Transverse colon (tissue), 4 donors: ENCODE data around the gene SPACDR. TPM values are rescaled to one million over a fixed set of nuclear protein-coding genes. Genes with fewer than 3 reads are reported as not detected.
"Not testable (repeated sequence)": the region's sequence is repeated elsewhere in the genome, so short reads cannot be mapped to it uniquely, and the experiment has no call there.

Source experiments
- DNase-seq: peaks from one replicate; pipeline ENCODE4 v3.0.0-alpha.2; 2019
- H3K27ac ChIP-seq, 4 donors: fragments of 200-600 bp; sonication (generic); 2 replicates each; pipeline ENCODE4 v1.5.1; 2016 to 2018; ENCODE audit warnings: inconsistent platforms in 4 of 4
- H3K27me3 ChIP-seq: fragments of 200-600 bp; sonication (generic); 2 replicates; pipeline ENCODE4 v1.5.1; 2017; ENCODE audit warnings: inconsistent platforms
- H3K36me3 ChIP-seq, 4 donors: fragments of 200-600 bp; sonication (generic); 2 replicates each; pipeline ENCODE4 v1.5.1; 2017 to 2019; ENCODE audit warnings: inconsistent platforms in 4 of 4
- H3K4me1 ChIP-seq, 4 donors: fragments of 200-600 bp; sonication (generic); 2 replicates each; pipeline ENCODE4 v1.5.1; 2017 to 2020; ENCODE audit warnings: inconsistent platforms in 4 of 4
- H3K4me3 ChIP-seq, 4 donors: fragments of 200-600 bp; sonication (generic); 1 replicate in 1 of 4; 2 replicates in 3 of 4; pipeline versions ENCODE4 v1.5.1 to v1.6.1; 2017 to 2019; ENCODE audit warnings: inconsistent platforms in 4 of 4
- H3K9me3 ChIP-seq, 2 donors: fragments of 200-600 bp; sonication (generic); 2 replicates each; pipeline ENCODE4 v1.5.1; 2017 to 2019; ENCODE audit warnings: inconsistent platforms in 2 of 2
- CTCF ChIP-seq, 5 experiments: fragments of 200-600 bp in 3 of 5; fragments of 450-650 bp in 2 of 5; sonication (generic) in 3 of 5; IDR thresholded peaks; 1 replicate in 2 of 5; 2 replicates in 3 of 5; pipeline ENCODE4 v1.5.1; 2016 to 2017; ENCODE audit warnings: antibody characterized with exemption in 5 of 5, inconsistent platforms in 3 of 5, mild to moderate bottlenecking in 2 of 5, moderate library complexity in 1 of 5
- EP300 ChIP-seq: sonication (generic); formaldehyde crosslinking; IDR thresholded peaks from one replicate; pipeline ENCODE4 v1.6.1; 2017; ENCODE audit warnings: antibody characterized with exemption, low read depth
- POLR2A ChIP-seq: fragments of 450-650 bp; IDR thresholded peaks from one replicate; pipeline ENCODE4 v1.6.1; 2016; ENCODE audit warnings: antibody characterized with exemption, mild to moderate bottlenecking, moderate library complexity
- POLR2AphosphoS5 ChIP-seq, 3 donors: sonication (generic); formaldehyde crosslinking; IDR thresholded peaks; one replicate each; pipeline ENCODE4 v1.6.1; 2016; ENCODE audit warnings: antibody characterized with exemption in 3 of 3
- WGBS, 2 donors: methylation state at CpG; one replicate each; pipeline ENCODE4 v1.1.5; 2018; ENCODE audit warnings: low coverage in 1 of 2; 5-methylcytosine and 5-hydroxymethylcytosine counted together
- in situ Hi-C, 4 donors: fragments of 200-750 bp; cut with MboI; loops; one replicate each; pipeline versions ENCODE4 v1.15.0 to v1.15.1; 2017; ENCODE audit warnings: low sequenced_read_pairs in 3 of 4, low pct_ligation_motif_present in 1 of 4, low pct_unique_long_range_greater_than_20kb in 1 of 4
- intact Hi-C: fragments of 100-400 bp; cut with DNase I; formaldehyde crosslinking; loops from one replicate; pipeline ENCODE4 v1.15.1; 2023; ENCODE audit warnings: low total_unique reads
- total RNA-seq, 4 donors: library from RNA; depleted of rRNA; stranded (reverse); fragments of >200 nt; gene quantifications; one replicate each; pipeline ENCODE4 v1.1.0, GENCODE V29; 2016

SPACDR gene
- total RNA-seq, 4 donors from 2014 or later: not detected

- TF ChIP-seq POLR2AphosphoS5 (IDR thresholded peaks at IDR 0.05) (peak in 2 of 3 donors; percentile 14 to 26), CTCF (IDR thresholded peaks at IDR 0.05) (no peak)
- intact Hi-C loops: loop anchor here (5.0 kb wide), 1 partner anchor 1808 kb away; no protein-coding TSS in a partner anchor
- Histone ChIP-seq H3K4me3 (no peak overlapping the region), H3K36me3 (no peaks in the 10 kb centered on the region), H3K27ac (peak overlapping the region; percentile 5 to 46 (median 32)), H3K4me1 (peaks cover 0 to 16% (median 1%) of the 10 kb centered on the region in 4 donors), H3K27me3 (no peaks in the 10 kb centered on the region), H3K9me3 (no peaks in the 10 kb centered on the region)
- in situ Hi-C loops: no loop called here
- WGBS, 2 donors: 51 to 72% methylated on average over 3 to 14 of the region's 14 CpGs
- peak; percentile 44 for DNase-seq
These were observed 19.5 kb downstream of the SPACDR start for GRCh38 chr7:100444311-100445278.

GRCh38 chr7:100443096-100443840 is 20.8 kb downstream of the SPACDR start:
- 89 to 90% methylated on average over 4 to 9 of the region's 9 CpGs for WGBS, 2 donors
- no peak for TF ChIP-seq POLR2AphosphoS5 (IDR thresholded peaks at IDR 0.05)
- no peak for TF ChIP-seq POLR2A
- no peak for TF ChIP-seq EP300
- TF ChIP-seq CTCF (IDR thresholded peaks at IDR 0.05): no peak
- H3K4me1 ChIP-seq: peaks cover 0 to 15% (median 1%) of the 10 kb centered on the region in 4 donors
- no peak for DNase-seq
- no peaks in the 10 kb centered on the region for H3K36me3 ChIP-seq
- no peaks in the 10 kb centered on the region for H3K9me3 ChIP-seq
- no peaks in the 10 kb centered on the region for H3K27me3 ChIP-seq
- no peak overlapping the region for H3K4me3 ChIP-seq
- in situ Hi-C loops: no loop called here
- peak overlapping the region in 2 of 4 donors; percentile 28 to 37 for H3K27ac ChIP-seq
- intact Hi-C loops: loop anchor here (5.0 kb wide), 1 partner anchor 1809 kb away; no protein-coding TSS in a partner anchor

GRCh38 chr7:100441641-100442535 is 22.2 kb downstream of the SPACDR start:
- no peaks in the 10 kb centered on the region for H3K9me3 ChIP-seq
- peaks cover 0 to 16% (median 1%) of the 10 kb centered on the region in 4 donors for H3K4me1 ChIP-seq
- no peak for DNase-seq
- intact Hi-C loops: loop anchor here (5.0 kb wide), 1 partner anchor 1810 kb away; no protein-coding TSS in a partner anchor
- no peaks in the 10 kb centered on the region for H3K27me3 ChIP-seq
- H3K36me3 ChIP-seq: no peaks in the 10 kb centered on the region
- H3K4me3 ChIP-seq: no peak overlapping the region
- 40 to 91% methylated on average over 1 to 11 of the region's 11 CpGs for WGBS, 2 donors
- TF ChIP-seq EP300: no peak
- no peak for TF ChIP-seq CTCF (IDR thresholded peaks at IDR 0.05)
- TF ChIP-seq POLR2A: no peak
- no peak for TF ChIP-seq POLR2AphosphoS5 (IDR thresholded peaks at IDR 0.05)
- H3K27ac ChIP-seq: no peak overlapping the region
- in situ Hi-C loops: no loop called here

GRCh38 chr7:100439244-100439643 is 24.8 kb downstream of the SPACDR start:
- DNase-seq, H3K36me3 ChIP-seq, intact Hi-C loops, H3K27ac ChIP-seq, H3K4me3 ChIP-seq, H3K9me3 ChIP-seq, in situ Hi-C loops, H3K27me3 ChIP-seq: not testable (repeated sequence)
- H3K4me1 ChIP-seq: peaks cover 11 to 19% (median 12%) of the 10 kb centered on the region in 4 donors
- 86 to 100% methylated on average over 1 to 7 of the region's 7 CpGs for WGBS, 2 donors

GRCh38 chr7:100438731-100439130 is 25.3 kb downstream of the SPACDR start:
- H3K27me3 ChIP-seq, in situ Hi-C loops, H3K27ac ChIP-seq, H3K9me3 ChIP-seq, H3K4me3 ChIP-seq, intact Hi-C loops, H3K36me3 ChIP-seq, DNase-seq: not testable (repeated sequence)
- 93 to 100% methylated on average over 1 to 8 of the region's 8 CpGs for WGBS, 2 donors
- peaks cover 11 to 22% (median 12%) of the 10 kb centered on the region in 4 donors for H3K4me1 ChIP-seq
